ENCODE data around the gene SLC48A1. TPM values are rescaled to one million over a fixed set of nuclear protein-coding genes. Genes with fewer than 3 reads are reported as not detected.

SLC48A1 gene
- total RNA-seq, 4 donors from 2014 or later: 14.9 to 21.5 (median 15.9) TPM

GRCh38 chr12:47811072-47811396, 38.0 kb downstream of the SLC48A1 start:
- Histone ChIP-seq H3K27ac (peak overlapping the region; percentile 93 to 98 (median 96)), H3K27me3 (no peaks in the 10 kb centered on the region), H3K36me3 (no peaks in the 10 kb centered on the region), H3K4me3 (no peak overlapping the region), H3K9me3 (no peaks in the 10 kb centered on the region), H3K4me1 (peaks cover 12 to 85% (median 67%) of the 10 kb centered on the region in 4 donors)
- DNase-seq: no peak
- TF ChIP-seq POLR2A (IDR thresholded peaks at IDR 0.05) (no peak), CTCF (IDR thresholded peaks at IDR 0.05) (no peak)

- TF ChIP-seq POLR2A (IDR thresholded peaks at IDR 0.05) (no peak), CTCF (IDR thresholded peaks at IDR 0.05) (no peak)
- DNase-seq: peak in 1 of 3 donors; percentile 58
- Histone ChIP-seq H3K36me3 (no peaks in the 10 kb centered on the region), H3K4me1 (peaks cover 12 to 82% (median 70%) of the 10 kb centered on the region in 4 donors), H3K4me3 (peak overlapping the region in 1 of 4 donors; percentile 11), H3K9me3 (no peaks in the 10 kb centered on the region), H3K27me3 (no peaks in the 10 kb centered on the region), H3K27ac (peak overlapping the region; percentile 93 to 98 (median 96))
Measured at GRCh38 chr12:47811581-47812484, 38.8 kb downstream of the SLC48A1 start.

- Histone ChIP-seq H3K27ac (peak overlapping the region; percentile 93 to 98 (median 96)), H3K36me3 (no peaks in the 10 kb centered on the region), H3K27me3 (no peaks in the 10 kb centered on the region), H3K9me3 (no peaks in the 10 kb centered on the region), H3K4me1 (peaks cover 12 to 86% (median 73%) of the 10 kb centered on the region in 4 donors), H3K4me3 (peak overlapping the region; percentile 40 to 60 (median 44))
- TF ChIP-seq CTCF (IDR thresholded peaks at IDR 0.05): no peak
- no peak for TF ChIP-seq POLR2A (IDR thresholded peaks at IDR 0.05)
- DNase-seq: peak; percentile 81 to 94 (median 91)
Measured at GRCh38 chr12:47812797-47813510, 39.9 kb downstream of the SLC48A1 start.

- Histone ChIP-seq H3K4me3 (peak overlapping the region; percentile 40 to 60 (median 44)), H3K4me1 (peaks cover 11 to 87% (median 72%) of the 10 kb centered on the region in 4 donors)
- peak; percentile 49 to 72 (median 62) for DNase-seq
Measured at GRCh38 chr12:47813511-47814196, 40.6 kb downstream of the SLC48A1 start.

More at GRCh38 chr12:47813511-47814196, 40.6 kb downstream of the SLC48A1 start:
- TF ChIP-seq POLR2A (IDR thresholded peaks at IDR 0.05): no peak
- no peak for TF ChIP-seq CTCF (IDR thresholded peaks at IDR 0.05)
- no peaks in the 10 kb centered on the region for H3K36me3 ChIP-seq
- H3K9me3 ChIP-seq: no peaks in the 10 kb centered on the region
- no peaks in the 10 kb centered on the region for H3K27me3 ChIP-seq
- peak overlapping the region; percentile 93 to 98 (median 96) for H3K27ac ChIP-seq
